Stomach smooth muscle (tissue), 2 donors: ENCODE data around the gene RABGAP1L.
"Not testable (repeated sequence)": the region's sequence is repeated elsewhere in the genome, so short reads cannot be mapped to it uniquely, and the experiment has no call there.

Experiments used
- H3K27ac ChIP-seq: one replicate; pipeline ENCODE4 v1.7.0; 2013; ENCODE audit warnings: mild to moderate bottlenecking, low read length, inconsistent platforms
- H3K27me3 ChIP-seq, 2 donors: one replicate each; pipeline ENCODE4 v1.7.0; 2013; ENCODE audit warnings: low read length in 2 of 2; ENCODE audit not compliant: insufficient read depth in 2 of 2, control insufficient read depth in 1 of 2
- H3K36me3 ChIP-seq, 2 donors: one replicate each; pipeline ENCODE4 v1.7.0; 2013; ENCODE audit warnings: low read length in 2 of 2; ENCODE audit not compliant: control insufficient read depth in 2 of 2, insufficient read depth in 2 of 2
- H3K4me1 ChIP-seq: one replicate; pipeline ENCODE4 v1.7.0; 2013; ENCODE audit warnings: low read length; ENCODE audit not compliant: control insufficient read depth, insufficient read depth
- H3K4me3 ChIP-seq, 2 donors: one replicate each; pipeline ENCODE4 v1.7.0; 2013; ENCODE audit warnings: low read length in 2 of 2
- H3K9ac ChIP-seq, 2 donors: one replicate each; pipeline ENCODE4 v1.7.0; 2013; ENCODE audit warnings: low read length in 2 of 2, mild to moderate bottlenecking in 1 of 2
- H3K9me3 ChIP-seq, 2 donors: one replicate each; pipeline ENCODE4 v1.7.0; 2013; ENCODE audit warnings: low read length in 2 of 2; ENCODE audit not compliant: control insufficient read depth in 2 of 2
- donor health status: healthy.
- donor health status: Pancreatic carcinoma.

The RABGAP1L gene

GRCh38 chr1:174406421-174406820, 247.1 kb downstream of the RABGAP1L start:
- Histone ChIP-seq H3K36me3 (no peaks in the 10 kb centered on the region), H3K9ac (no peak overlapping the region), H3K9me3 (no peaks in the 10 kb centered on the region), H3K27me3 (no peaks in the 10 kb centered on the region), H3K27ac (no peak overlapping the region), H3K4me1 (no peaks in the 10 kb centered on the region), H3K4me3 (no peak overlapping the region)

DNA sequence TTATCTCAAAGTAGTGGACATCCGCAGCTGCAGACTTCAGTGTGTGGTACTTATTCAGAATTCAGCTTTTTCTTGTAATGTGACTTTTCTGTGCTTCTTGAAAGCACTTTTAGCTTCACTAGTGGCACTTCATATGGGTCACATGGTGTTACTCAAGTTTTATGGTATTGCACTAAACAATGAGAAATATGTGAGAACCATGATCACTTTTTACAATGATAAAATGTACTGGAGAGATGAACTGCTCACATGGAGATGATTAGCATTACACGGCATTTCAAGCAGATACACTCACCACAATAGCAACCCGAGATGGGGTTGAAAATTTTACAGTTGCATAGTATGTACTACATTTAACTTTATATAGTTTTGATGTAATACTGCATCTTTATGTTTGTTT, 248.3 kb downstream of the RABGAP1L start:
- Histone ChIP-seq H3K27ac (no peak overlapping the region), H3K9me3 (no peaks in the 10 kb centered on the region), H3K4me1 (no peaks in the 10 kb centered on the region), H3K27me3 (no peaks in the 10 kb centered on the region), H3K4me3 (no peak overlapping the region), H3K36me3 (no peaks in the 10 kb centered on the region), H3K9ac (no peak overlapping the region)

GRCh38 chr1:174408146-174408545, 248.8 kb downstream of the RABGAP1L start:
- no peaks in the 10 kb centered on the region for H3K4me1 ChIP-seq
- no peaks in the 10 kb centered on the region for H3K9me3 ChIP-seq
- H3K4me3 ChIP-seq: no peak overlapping the region
- H3K27ac ChIP-seq: no peak overlapping the region
- H3K27me3 ChIP-seq: no peaks in the 10 kb centered on the region
- no peaks in the 10 kb centered on the region for H3K36me3 ChIP-seq
- no peak overlapping the region for H3K9ac ChIP-seq

DNA sequence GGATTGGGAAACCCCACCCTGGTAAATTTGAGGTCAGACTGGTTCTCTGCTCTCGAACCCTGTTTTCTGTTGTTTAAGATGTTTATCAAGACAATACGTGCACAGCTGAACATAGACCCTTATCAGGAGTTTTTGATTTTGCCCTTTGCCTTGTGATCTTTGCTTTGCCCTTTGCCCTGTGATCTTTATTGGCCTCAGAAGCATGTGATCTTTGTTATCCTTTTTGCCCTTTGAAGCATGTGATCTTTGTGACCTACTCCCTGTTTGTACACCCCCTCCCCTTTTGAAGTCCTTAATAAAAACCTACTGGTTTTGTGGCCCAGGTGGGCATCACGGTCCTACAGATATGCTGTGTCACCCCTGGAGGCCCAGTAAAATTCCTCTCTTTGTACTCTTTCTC, 250.5 kb downstream of the RABGAP1L start:
- not testable (repeated sequence) for H3K4me1 ChIP-seq, H3K36me3 ChIP-seq, H3K9me3 ChIP-seq, H3K9ac ChIP-seq, H3K4me3 ChIP-seq, H3K27ac ChIP-seq, H3K27me3 ChIP-seq

DNA sequence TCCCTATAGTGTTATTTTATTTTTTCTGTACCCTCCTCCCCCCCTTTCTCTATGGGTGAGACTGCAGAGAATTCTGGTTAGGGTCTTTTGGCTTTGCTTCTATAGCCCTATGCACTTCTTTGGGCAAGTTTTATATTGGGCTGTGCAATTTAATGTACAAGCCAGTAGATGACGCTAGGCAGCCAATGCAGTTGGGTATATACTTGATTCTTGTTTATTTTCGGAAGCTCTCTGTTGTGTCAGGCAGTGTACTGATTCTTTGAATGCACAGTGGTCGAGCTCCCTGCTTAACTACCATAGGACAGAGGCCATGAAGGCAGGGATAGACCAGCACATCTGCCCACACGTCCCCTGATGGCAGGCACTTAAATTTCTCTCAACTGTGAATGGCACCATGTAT, 254.3 kb downstream of the RABGAP1L start:
- no peaks in the 10 kb centered on the region for H3K4me1 ChIP-seq
- no peak overlapping the region for H3K9ac ChIP-seq
- H3K27ac ChIP-seq: no peak overlapping the region
- no peaks in the 10 kb centered on the region for H3K27me3 ChIP-seq
- no peak overlapping the region for H3K4me3 ChIP-seq
- no peaks in the 10 kb centered on the region for H3K36me3 ChIP-seq
- no peaks in the 10 kb centered on the region for H3K9me3 ChIP-seq

- Histone ChIP-seq H3K4me3 (no peak overlapping the region), H3K4me1 (no peaks in the 10 kb centered on the region), H3K27ac (no peak overlapping the region), H3K27me3 (no peaks in the 10 kb centered on the region), H3K9me3 (no peaks in the 10 kb centered on the region), H3K9ac (no peak overlapping the region), H3K36me3 (no peaks in the 10 kb centered on the region)
These were observed 254.9 kb downstream of the RABGAP1L start for GRCh38 chr1:174414203-174414602.

DNA sequence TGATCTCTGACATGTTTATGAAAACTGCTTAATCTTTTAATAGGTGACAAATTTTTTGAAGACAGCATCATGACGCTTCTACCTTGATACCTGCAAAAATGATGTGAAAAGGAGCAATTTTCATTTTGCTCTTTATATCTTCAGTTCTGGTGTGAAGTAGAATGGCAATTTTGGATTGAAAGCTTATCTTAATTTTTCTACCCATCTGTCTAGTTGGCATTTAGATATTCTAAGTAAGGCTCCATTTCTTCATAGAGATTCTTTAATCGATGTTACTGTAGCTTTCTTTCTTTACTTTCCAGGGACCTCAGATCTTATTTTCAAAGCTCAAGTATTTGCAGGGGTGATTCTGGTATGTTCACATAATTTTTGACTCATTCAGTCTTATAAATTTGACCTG, 256.2 kb downstream of the RABGAP1L start:
- Histone ChIP-seq H3K36me3 (no peaks in the 10 kb centered on the region), H3K9me3 (no peaks in the 10 kb centered on the region), H3K4me3 (no peak overlapping the region), H3K9ac (no peak overlapping the region), H3K4me1 (no peaks in the 10 kb centered on the region), H3K27me3 (no peaks in the 10 kb centered on the region), H3K27ac (no peak overlapping the region)

- H3K27ac ChIP-seq: no peak overlapping the region
- H3K27me3 ChIP-seq: no peaks in the 10 kb centered on the region
- no peaks in the 10 kb centered on the region for H3K4me1 ChIP-seq
- H3K9me3 ChIP-seq: no peaks in the 10 kb centered on the region
- H3K4me3 ChIP-seq: no peak overlapping the region
- H3K36me3 ChIP-seq: no peaks in the 10 kb centered on the region
- no peak overlapping the region for H3K9ac ChIP-seq
These were observed 258.6 kb downstream of the RABGAP1L start for GRCh38 chr1:174417921-174418320.

DNA sequence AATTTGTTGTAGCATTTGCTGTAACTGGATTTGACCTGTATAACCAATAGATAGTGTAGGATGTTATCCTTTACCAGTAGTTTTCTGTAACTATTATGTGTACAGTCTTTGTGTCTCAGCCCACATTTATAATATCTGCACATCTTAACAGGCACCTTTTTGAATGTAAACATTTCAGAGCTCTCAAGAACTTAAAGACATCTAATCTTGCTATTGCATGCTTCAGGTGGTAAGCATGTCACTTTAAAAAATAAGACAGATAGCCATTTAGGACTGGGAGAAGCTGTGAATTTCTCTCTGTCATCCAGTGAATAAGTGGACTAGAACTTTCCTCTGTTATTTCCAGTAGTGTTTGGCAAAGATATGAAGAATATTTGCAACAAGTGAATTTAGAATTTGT, 265.8 kb downstream of the RABGAP1L start:
- Histone ChIP-seq H3K9ac (no peak overlapping the region), H3K27ac (no peak overlapping the region), H3K4me1 (no peaks in the 10 kb centered on the region), H3K27me3 (no peaks in the 10 kb centered on the region), H3K4me3 (no peak overlapping the region), H3K9me3 (no peaks in the 10 kb centered on the region), H3K36me3 (no peaks in the 10 kb centered on the region)

GRCh38 chr1:174426153-174426552, 266.8 kb downstream of the RABGAP1L start:
- no peaks in the 10 kb centered on the region for H3K4me1 ChIP-seq
- no peak overlapping the region for H3K27ac ChIP-seq
- H3K9me3 ChIP-seq: no peaks in the 10 kb centered on the region
- no peaks in the 10 kb centered on the region for H3K36me3 ChIP-seq
- H3K27me3 ChIP-seq: no peaks in the 10 kb centered on the region
- no peak overlapping the region for H3K4me3 ChIP-seq
- no peak overlapping the region for H3K9ac ChIP-seq

- Histone ChIP-seq H3K9ac (no peak overlapping the region), H3K4me1 (no peaks in the 10 kb centered on the region)
These were observed 268.7 kb downstream of the RABGAP1L start for GRCh38 chr1:174428033-174428432.

DNA sequence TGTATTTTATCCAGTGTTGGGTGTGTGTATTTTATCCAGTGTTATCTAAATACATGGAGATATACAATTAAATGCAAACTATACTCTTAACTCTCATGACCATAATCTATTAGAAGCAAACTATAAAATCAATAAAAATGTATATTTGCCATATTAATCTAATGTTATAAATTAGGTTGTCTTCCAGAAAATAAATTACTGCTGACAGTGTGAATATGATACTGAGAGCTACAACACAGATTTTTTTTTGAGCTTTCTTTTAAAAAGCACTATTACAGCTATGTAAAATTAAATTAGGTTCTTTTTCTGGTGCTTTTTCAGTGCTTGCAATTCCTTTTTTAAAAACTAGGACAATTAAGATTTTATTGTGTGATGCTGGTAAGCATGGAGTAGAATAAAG, 269.4 kb downstream of the RABGAP1L start:
- H3K9me3 ChIP-seq: no peaks in the 10 kb centered on the region
- no peak overlapping the region for H3K4me3 ChIP-seq
- H3K9ac ChIP-seq: no peak overlapping the region
- no peak overlapping the region for H3K27ac ChIP-seq
- no peaks in the 10 kb centered on the region for H3K27me3 ChIP-seq
- H3K36me3 ChIP-seq: no peaks in the 10 kb centered on the region
- no peaks in the 10 kb centered on the region for H3K4me1 ChIP-seq

More at GRCh38 chr1:174428033-174428432, 268.7 kb downstream of the RABGAP1L start:
- Histone ChIP-seq H3K27ac (no peak overlapping the region), H3K9me3 (no peaks in the 10 kb centered on the region), H3K36me3 (no peaks in the 10 kb centered on the region), H3K4me3 (no peak overlapping the region), H3K27me3 (no peaks in the 10 kb centered on the region)
